GM23338 (cell line): ENCODE data around the gene DCAF4.

ENCODE experiments used
- CTCF ChIP-seq, 2 experiments: fragments of 200-600 bp in 1 of 2; sonication (generic) in 1 of 2; conservative IDR thresholded peaks; 2 replicates each; pipeline versions ENCODE4 v1.5.1 to v1.6.1; 2016 to 2017; ENCODE audit warnings: antibody characterized with exemption in 2 of 2, low read depth in 2 of 2, mild to moderate bottlenecking in 2 of 2, moderate library complexity in 1 of 2
- ETS1 ChIP-seq: IDR thresholded peaks from 2 replicates; pipeline ENCODE4 v1.6.1; 2016; ENCODE audit warnings: antibody characterized with exemption

- TF ChIP-seq CTCF (conservative IDR thresholded peaks at IDR 0.05; ENCODE audit: low read depth in 2 of 2), result no peak
- TF ChIP-seq ETS1, result no peak
These were observed 22.0 kb upstream of the DCAF4 start for GRCh38 chr14:72904218-72904617.
